Activated T-helper 9 cell treated with anti-CD3 and anti-CD28 coated beads, Interleukin-2, amount 50 U/mL, for 16 hours (primary cell): ENCODE data around the gene BDNF.

Source experiments
- DNase-seq: peaks from one replicate; pipeline ENCODE4 v3.0.0-alpha.2; 2020; ENCODE audit warnings: low read depth

The BDNF gene

GRCh38 chr11:27705873-27706820 is 5.9 kb upstream of the BDNF start:
- DNase-seq: no peak

GRCh38 chr11:27703481-27703880 is 3.2 kb upstream of the BDNF start:
- DNase-seq: no peak

- DNase-seq: no peak
These were observed 2.6 kb upstream of the BDNF start for GRCh38 chr11:27702811-27703210.

- DNase-seq: no peak
These were observed 1.3 kb upstream of the BDNF start for GRCh38 chr11:27701355-27702105.

GRCh38 chr11:27699926-27700350 is 317 bp downstream of the BDNF start:
- no peak for DNase-seq

- no peak for DNase-seq
These were observed 871 bp downstream of the BDNF start for GRCh38 chr11:27699242-27699925.

GRCh38 chr11:27698872-27699241 is 1.4 kb downstream of the BDNF start:
- peak; percentile 21 for DNase-seq

- DNase-seq: no peak
These were observed 2.5 kb downstream of the BDNF start for GRCh38 chr11:27697679-27698275.

GRCh38 chr11:27696961-27697360 is 3.3 kb downstream of the BDNF start:
- no peak for DNase-seq

- DNase-seq: no peak
These were observed 4.1 kb downstream of the BDNF start for GRCh38 chr11:27696115-27696514.

GRCh38 chr11:27694992-27695391 is 5.3 kb downstream of the BDNF start:
- no peak for DNase-seq

- no peak for DNase-seq
These were observed 6.9 kb downstream of the BDNF start for GRCh38 chr11:27693398-27693797.

- DNase-seq: no peak
These were observed 7.5 kb downstream of the BDNF start for GRCh38 chr11:27692781-27693180.

- no peak for DNase-seq
These were observed 12.2 kb downstream of the BDNF start for GRCh38 chr11:27688076-27688475.

GRCh38 chr11:27681664-27682063 is 18.6 kb downstream of the BDNF start:
- no peak for DNase-seq

GRCh38 chr11:27679136-27680015 is 20.9 kb downstream of the BDNF start:
- no peak for DNase-seq

GRCh38 chr11:27678242-27678641 is 22.0 kb downstream of the BDNF start:
- DNase-seq: no peak

- no peak for DNase-seq
These were observed 23.1 kb downstream of the BDNF start for GRCh38 chr11:27677108-27677507.

GRCh38 chr11:27673979-27674663 is 26.1 kb downstream of the BDNF start:
- no peak for DNase-seq

- DNase-seq: no peak
These were observed 27.3 kb downstream of the BDNF start for GRCh38 chr11:27672836-27673464.
